ENCODE results near the gene KCNIP1.

KCNIP1 gene

DNA sequence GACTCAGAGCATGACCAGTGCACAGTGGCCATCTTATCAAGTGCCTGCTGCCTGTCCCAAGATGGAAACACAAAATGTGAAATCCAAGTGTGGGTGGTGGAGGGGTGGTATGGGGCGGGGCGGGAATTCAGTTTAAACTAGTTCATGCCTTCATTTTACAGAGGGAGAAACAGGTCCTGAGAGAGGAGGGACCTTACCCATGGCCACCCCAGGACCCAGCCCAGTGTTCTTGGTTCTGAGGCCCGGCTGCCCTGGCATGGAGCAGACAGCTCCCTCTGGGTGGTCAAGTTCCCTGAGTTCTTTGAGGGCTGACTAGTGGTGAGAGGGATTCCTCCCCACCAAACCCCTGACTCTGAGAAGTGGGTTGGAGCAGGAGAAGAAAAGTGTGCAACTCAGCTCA lies 20.8 kb downstream of the KCNIP1 start:
- DNase-seq, result no peak
- TF ChIP-seq GATA1 (IDR thresholded peaks at IDR 0.05; ENCODE audit: low read depth, low read length) (no peak), POLR2A (IDR thresholded peaks at IDR 0.05; ENCODE audit: low read length) (no peak)

DNA sequence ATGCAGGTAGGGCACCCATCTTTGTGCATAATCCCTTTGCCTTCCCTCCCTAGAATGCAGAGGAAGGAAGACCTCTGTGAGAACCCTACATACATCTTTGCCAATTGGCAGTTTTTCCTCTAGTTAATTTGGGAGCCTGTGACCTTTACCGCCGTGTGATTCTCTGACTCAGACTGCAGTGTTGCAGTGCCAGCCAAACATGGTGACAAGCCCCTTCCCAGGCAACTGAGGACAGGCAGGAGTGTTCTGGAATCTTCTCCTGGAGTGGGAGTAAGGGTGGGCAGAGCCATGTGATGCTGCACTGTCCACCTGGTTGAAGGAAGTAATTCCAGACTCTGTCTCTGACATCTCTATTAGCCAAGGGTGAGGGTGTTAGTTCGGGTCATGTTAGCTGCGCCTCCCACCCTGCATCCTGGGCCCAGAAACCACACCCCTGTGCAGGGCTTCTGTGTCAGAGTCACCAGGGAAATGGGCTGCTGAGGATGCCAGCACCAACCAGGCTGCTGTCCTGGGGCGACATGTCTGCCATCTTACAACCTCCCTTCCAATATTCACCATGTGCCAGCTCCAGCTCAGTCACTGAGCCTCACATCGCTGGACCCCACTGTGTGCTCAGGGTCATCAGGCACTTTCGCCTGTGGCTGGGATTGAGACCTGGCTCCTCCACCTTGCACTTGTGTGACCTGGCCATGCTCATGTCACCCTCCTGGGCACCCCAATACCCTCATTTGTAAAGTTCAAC lies 21.8 kb downstream of the KCNIP1 start:
- TF ChIP-seq POLR2A (IDR thresholded peaks at IDR 0.05; ENCODE audit: low read length) (no peak), GATA1 (IDR thresholded peaks at IDR 0.05; ENCODE audit: low read depth, low read length) (no peak)
- DNase-seq, result no peak

DNA sequence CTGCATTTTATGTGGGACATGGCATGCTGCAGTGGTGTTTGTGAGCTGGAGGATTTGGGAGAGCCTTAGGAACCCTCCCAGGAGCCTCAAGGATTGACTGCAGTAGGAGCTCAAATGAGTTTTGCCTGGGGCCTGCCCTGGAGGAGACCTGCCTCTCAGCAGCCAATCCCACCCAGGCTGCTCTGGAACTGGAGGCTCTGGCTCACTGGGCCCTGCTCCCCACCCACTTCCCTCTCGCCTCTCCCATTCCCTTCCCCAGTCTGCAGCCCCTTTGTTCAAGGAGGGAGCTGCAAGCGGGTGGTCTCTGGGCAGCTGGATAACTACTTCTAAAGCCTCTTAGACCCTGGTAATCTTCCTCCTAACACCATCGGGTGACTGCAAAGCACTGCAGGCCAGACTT lies 24.2 kb downstream of the KCNIP1 start:
- DNase-seq, result no peak
- TF ChIP-seq POLR2A (IDR thresholded peaks at IDR 0.05; ENCODE audit: low read length) (no peak), GATA1 (IDR thresholded peaks at IDR 0.05; ENCODE audit: low read depth, low read length) (no peak)

DNA sequence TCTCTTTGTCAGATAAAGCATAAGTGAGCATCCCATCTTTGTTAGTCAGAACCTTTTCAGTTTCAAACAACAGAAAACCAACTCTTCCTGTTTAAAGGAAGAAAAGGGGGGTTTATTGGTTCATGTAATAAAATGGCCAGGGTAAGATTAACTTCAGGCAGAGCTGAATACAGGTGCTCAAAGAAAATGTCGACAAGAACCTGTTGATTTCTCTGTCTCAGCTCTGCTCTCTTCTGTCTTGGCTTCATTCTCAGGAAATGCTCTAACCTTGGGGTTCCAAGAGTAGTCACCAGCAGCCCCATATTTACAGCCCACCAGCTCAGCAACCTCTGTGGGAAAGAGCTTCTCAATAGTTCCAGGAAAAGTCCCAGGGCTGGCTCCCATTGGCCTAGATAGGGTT lies 25.2 kb downstream of the KCNIP1 start:
- no peak for DNase-seq
- TF ChIP-seq GATA1 (IDR thresholded peaks at IDR 0.05; ENCODE audit: low read depth, low read length) (no peak), POLR2A (IDR thresholded peaks at IDR 0.05; ENCODE audit: low read length) (no peak)

DNA sequence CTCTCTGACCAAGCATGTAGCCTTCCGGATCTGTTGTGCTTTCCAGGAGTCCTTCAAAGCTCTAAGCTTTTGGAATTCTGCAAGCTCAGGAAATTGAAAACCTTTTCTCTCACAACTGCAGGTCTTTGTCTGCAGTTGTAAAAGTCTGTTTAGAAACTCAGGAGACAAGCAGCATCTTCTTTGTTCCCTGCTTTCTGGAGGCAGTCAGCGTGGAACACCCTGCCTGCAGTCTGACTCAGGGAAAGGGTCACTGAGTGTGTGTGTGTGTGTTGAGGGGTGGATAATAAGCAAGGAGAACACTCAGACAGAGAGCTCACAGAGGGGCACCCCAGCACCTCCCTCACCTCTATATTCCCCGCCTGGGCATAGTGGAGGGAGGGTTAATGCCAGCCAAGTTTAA lies 29.1 kb downstream of the KCNIP1 start:
- TF ChIP-seq GATA1 (IDR thresholded peaks at IDR 0.05; ENCODE audit: low read depth, low read length) (no peak), POLR2A (IDR thresholded peaks at IDR 0.05; ENCODE audit: low read length) (no peak)
- DNase-seq, result no peak

DNA sequence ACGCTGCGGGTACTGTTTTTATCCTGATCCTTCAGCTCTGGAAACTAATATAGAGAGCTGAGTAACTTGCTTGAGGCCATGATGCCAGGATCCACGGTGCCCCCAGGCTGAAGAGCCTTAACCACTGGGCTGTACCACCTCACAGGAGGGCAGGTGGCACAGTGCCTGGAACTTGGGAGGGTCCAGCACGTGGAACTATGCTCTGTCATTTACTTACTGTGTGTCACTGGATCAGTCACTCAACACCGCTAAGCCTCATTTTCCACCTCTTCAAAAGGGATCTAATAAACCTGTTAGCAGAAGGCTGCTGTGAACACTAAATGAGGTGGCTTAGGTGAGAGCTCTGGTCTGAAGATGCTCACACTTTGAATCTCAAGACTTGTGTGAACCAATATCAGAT lies 29.6 kb downstream of the KCNIP1 start:
- DNase-seq, result no peak
- TF ChIP-seq GATA1 (IDR thresholded peaks at IDR 0.05; ENCODE audit: low read depth, low read length) (no peak), POLR2A (IDR thresholded peaks at IDR 0.05; ENCODE audit: low read length) (no peak)

DNA sequence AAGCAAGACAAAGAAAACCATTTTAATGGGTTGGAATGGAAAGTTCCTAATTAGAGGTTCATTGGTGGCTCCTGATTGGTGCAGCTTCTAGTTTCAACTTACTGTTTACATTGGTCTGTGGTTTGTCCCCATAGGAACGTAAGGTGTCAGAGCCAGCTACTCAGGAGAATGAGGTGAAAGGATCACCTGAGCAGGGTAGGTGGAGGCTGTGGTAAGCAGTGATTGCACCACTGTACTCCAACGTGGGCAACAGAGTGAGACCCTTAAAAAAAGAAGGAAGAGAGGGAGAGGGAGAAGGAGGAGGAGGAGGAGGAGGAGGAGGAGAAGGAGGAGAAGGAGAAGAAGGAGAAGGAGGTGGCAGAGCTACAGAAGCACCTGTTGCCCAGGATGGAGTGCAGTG lies 30.4 kb downstream of the KCNIP1 start:
- TF ChIP-seq POLR2A (IDR thresholded peaks at IDR 0.05; ENCODE audit: low read length), result no peak
- TF ChIP-seq GATA1 (IDR thresholded peaks at IDR 0.05; ENCODE audit: low read depth, low read length), result no peak
- DNase-seq, result no peak

DNA sequence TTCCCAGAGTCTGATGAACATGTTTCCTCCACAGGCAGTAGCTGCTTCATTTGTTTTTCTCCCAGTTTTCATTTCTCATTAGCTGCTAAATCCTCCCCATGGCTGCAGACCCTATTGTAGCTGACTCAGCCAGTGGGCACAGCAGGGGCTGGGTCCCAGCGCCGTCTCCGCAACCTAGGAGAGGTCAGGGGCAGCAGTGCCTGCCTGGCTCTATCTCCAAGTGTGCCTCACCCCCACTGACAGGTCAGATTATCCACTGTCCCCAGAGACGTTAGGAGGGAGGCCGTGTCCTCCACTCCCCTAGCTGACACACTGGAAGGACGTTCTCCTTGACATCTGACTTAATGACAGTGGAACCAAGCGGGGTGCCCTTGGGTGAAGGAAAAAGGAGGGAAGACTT lies 31.1 kb downstream of the KCNIP1 start:
- no peak for DNase-seq
- no peak for TF ChIP-seq GATA1 (IDR thresholded peaks at IDR 0.05; ENCODE audit: low read depth, low read length)
- TF ChIP-seq POLR2A (IDR thresholded peaks at IDR 0.05; ENCODE audit: low read length), result no peak

DNA sequence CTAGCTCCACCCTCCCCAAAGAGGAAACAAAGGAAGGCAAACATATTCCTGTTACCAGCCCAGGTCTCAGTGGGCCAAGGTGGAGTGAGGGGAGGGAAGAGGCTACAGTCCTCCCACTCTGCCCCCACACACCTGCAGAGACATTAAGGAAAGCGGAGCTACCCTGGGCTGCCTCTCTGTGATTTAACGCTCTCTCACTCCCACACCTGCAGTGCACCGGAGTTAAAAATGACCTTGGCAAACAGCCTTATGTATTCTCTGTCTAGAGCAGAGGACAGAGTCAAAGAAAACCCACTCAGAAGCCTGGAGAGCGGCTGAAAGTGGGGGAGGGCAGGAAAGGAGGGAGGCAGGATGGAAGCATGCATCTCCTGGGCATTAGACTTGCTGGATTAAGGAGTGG lies 32.7 kb downstream of the KCNIP1 start:
- DNase-seq, result no peak
- TF ChIP-seq POLR2A (IDR thresholded peaks at IDR 0.05; ENCODE audit: low read length), result no peak
- no peak for TF ChIP-seq GATA1 (IDR thresholded peaks at IDR 0.05; ENCODE audit: low read depth, low read length)

DNA sequence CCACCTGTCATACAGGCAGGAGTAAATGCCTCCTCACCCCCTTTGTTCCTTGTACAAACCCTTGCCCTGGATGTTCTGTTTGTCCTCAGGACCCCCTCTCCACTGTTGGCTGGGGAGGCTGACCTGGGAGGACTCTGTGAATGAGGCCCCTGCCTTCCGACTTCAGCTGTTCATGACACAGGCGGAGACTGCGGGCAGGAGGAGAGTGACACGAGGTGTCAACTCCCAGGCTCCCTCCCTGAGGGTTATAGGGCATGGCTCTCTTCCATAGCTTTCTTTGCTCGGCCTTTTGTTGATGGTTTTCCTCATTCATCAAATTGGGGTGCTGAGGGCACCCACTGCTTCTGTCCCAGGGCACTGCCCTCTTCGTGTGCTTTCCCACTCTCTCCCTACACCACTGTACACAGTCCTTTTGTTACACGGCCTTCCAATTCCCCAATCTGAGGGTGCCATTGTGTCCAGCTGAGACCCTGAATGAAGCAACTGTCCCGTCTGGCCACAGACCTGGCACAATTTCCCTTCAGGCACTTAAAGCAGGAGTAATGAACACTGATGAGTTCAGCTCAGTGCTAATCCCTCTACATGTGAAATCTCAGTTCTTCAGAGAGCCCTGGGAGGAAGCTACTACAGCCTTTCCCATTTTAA lies 33.8 kb downstream of the KCNIP1 start:
- DNase-seq, result no peak
- no peak for TF ChIP-seq GATA1 (IDR thresholded peaks at IDR 0.05; ENCODE audit: low read depth, low read length)
- TF ChIP-seq POLR2A (IDR thresholded peaks at IDR 0.05; ENCODE audit: low read length), result no peak

DNA sequence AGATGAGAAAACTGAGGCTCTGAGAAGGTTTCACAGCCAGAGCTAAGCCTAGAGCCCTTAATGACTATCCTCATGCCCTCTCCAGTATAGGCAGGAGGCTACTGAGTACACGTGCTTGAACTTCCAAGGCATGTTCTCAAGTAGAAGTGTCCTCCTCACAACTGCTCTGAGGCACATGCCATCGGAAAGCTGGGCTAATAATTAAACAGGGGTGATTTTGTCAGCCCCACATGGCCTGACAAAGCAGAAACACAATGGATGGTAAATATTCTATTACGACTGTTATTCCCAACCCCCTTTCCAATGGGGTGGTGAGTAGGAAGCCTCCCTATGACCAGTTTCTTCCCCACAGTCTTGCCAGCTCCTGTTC lies 34.3 kb downstream of the KCNIP1 start:
- TF ChIP-seq GATA1 (IDR thresholded peaks at IDR 0.05; ENCODE audit: low read depth, low read length), result no peak
- TF ChIP-seq POLR2A (IDR thresholded peaks at IDR 0.05; ENCODE audit: low read length), result no peak
- no peak for DNase-seq

DNA sequence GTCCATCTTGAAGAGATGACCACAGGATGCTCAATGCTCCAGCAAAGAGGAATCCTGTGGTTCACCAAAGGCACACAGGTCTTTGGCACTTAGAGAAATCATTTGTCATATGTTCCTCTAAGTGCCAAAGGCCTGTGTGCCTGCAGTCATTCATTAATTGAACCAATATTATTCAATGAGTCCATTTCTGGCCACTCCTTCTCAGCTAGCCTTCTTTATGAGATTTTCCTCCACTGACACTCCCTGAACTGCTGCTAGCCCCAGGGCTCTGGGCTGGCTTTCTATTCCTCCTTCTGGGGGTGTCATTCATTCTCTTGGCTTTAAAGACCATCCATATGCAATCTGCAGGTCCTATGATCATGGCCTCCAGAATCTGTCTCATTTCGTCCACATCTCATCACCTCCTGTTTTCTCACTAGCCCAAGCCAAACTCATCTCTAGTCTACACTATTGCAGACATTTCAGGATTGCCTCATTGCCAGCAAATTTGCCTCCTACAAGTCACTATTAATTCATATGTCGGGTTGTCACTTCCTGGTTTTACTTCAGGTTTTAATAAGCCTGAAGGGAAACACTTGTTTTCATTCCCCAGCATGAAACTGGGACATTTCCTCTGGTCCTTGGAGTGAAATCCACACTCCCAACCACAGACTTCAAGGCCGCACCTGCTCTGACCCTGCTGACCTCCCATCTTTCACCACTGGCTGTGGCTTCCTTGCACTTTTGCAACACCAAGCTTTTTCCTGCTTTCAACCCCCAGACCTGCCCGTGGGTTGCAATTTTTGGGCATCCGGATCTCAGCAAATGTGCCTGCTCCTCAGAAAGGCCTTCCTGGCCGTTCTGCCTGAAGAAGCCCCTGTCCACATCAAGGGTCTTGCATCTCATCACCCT lies 35.1 kb downstream of the KCNIP1 start:
- DNase-seq, result no peak
- TF ChIP-seq POLR2A (IDR thresholded peaks at IDR 0.05; ENCODE audit: low read length) (no peak), GATA1 (IDR thresholded peaks at IDR 0.05; ENCODE audit: low read depth, low read length) (no peak)

DNA sequence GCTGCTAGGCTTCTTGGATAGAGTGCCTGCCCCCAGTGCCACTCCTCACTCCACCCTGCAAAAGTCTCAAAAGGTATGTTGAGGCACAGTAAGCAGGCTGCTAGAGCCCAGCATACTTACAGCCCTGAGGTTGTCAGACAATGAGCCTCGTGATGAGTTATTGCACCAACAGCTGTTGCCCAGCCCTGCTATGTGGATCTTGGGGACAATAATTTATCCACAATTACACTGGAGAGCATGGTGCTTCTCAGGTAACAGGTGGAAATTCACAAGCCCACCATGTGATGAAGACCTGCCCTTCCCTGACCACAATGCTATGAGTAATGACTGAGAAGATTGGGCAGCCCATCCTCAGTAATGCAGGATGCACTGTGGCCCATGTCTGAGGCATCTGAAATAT lies 36.5 kb downstream of the KCNIP1 start:
- TF ChIP-seq POLR2A (IDR thresholded peaks at IDR 0.05; ENCODE audit: low read length), result no peak
- TF ChIP-seq GATA1 (IDR thresholded peaks at IDR 0.05; ENCODE audit: low read depth, low read length), result no peak
- DNase-seq, result no peak

DNA sequence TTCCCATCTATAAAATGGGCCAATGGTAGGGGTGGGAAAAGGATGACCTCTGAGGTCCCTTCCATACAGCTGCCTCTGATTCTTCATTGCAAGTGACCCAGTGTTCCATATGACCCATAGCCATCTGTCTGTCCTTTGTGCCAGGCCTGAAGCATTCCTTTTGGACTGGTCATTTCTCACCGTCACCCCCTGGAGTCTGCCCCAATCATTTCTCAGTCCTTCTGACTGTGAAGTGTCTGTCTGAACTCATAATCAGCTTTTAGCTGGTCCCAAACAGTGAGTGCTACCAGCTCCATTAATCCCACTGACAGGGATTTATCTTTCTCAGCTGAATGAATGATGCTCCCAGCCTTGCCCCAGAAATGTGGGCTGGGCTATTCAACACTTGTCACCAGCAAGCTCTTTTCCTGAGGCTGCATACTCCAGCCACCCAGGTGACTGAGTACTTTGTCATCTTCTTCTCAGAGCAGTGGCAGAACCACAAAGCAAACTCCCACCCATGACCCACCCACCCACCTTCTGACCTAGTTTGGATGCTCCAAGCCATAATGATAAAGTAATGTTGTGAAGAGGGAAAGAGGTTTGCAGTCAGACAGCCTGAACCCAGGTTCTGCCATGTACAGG lies 37.4 kb downstream of the KCNIP1 start:
- no peak for DNase-seq
- no peak for TF ChIP-seq POLR2A (IDR thresholded peaks at IDR 0.05; ENCODE audit: low read length)
- no peak for TF ChIP-seq GATA1 (IDR thresholded peaks at IDR 0.05; ENCODE audit: low read depth, low read length)

Data from erythroblast (primary cell).